ENCODE results near the gene RALGPS1.

Gene RALGPS1

GRCh38 chr9:127233989-127234388 lies 319.4 kb downstream of the RALGPS1 start:
- DNase-seq, result no peak

DNA sequence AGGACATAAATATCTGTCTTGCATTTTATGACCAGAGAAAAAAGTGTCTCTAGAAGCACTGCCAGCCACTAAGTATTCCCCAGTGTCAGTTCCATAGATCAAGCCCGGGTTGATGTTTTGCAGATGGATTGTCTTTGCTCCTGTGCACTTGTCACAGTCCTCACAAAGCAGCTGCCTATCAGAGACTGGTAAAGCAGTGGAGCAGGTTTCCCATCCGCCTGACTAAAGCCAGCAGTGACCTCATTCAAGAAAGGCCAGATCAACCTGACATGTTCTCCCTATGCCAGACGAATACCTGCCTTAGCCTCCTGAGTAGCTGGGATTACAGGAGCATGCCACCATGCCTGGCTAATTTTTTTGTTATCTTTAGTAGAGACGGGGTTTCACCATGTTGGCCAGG lies 323.2 kb downstream of the RALGPS1 start:
- DNase-seq, result no peak

- DNase-seq, result no peak
Observed at GRCh38 chr9:127241354-127241753, 326.8 kb downstream of the RALGPS1 start.

DNA sequence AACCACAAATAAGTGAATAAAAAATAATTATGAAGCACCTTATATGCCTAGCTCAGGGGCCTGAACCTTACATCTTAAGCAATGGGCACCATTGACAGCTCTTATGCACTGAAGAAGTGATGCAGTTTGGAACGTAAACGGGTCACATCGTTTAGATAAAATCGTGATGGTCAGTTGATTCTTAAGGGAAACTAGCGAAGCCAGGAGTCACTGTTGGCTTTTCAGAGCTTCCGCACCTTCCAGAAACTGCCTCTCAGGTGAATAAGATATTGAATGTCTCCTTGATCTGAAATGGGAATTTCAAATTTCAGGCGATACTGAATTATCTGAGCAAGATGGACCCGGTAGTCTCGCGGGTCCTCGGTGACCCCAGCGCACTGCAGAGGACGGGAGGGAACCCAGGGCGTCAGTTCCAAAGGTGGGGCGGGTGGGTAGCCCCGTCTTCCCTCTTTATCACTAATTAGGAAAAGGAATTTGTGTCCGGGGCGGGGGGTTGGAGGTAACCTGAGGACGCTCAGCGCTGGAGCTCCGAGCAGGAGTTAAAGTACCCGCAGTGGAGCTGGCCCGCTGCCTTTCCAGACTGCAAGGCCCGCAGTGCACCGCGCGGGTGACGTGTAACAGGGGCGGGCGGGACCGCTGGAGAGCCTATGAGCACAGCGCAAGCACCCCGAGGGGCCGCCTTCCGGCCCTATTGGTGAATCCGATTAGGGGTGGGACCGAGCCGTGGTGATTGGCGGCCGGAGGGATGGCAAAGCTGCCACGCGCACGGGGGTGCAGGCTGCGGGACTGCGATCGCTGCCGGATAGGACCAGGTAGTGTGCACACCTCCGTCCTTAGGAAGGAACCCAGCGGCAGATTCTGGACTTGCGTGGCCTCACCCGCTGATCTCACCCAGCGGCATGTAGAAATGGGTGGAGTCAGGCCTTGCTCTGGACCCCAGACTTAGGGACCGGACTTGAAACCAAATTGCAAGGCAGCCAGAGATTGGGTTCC lies 330.3 kb downstream of the RALGPS1 start:
- peak; percentile 90 for DNase-seq

DNA sequence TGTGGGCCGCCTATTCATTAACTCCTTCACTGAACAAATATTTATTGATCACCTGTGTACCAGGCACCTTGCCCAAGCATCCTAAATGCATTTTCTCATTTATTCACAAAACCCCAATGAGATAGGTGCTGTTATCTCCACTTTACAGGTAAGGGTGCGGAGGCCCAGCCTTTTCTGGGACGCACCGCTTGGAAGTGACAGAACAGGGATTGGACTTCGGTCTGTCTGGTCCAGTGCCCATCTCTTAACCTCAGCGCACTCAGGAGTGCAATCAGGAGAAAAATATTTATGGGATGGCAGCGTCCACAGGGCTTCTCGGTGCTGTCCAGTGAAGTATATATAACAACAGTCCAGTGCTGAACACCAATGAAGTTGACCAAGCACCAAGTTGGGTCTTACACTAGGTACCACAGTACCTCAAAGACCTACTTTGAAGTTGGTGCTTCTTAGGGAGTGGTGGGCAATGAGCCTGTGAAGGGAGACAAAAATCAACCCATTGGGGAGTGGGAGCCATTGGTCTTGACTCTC lies 331.1 kb downstream of the RALGPS1 start:
- DNase-seq, result no peak

DNA sequence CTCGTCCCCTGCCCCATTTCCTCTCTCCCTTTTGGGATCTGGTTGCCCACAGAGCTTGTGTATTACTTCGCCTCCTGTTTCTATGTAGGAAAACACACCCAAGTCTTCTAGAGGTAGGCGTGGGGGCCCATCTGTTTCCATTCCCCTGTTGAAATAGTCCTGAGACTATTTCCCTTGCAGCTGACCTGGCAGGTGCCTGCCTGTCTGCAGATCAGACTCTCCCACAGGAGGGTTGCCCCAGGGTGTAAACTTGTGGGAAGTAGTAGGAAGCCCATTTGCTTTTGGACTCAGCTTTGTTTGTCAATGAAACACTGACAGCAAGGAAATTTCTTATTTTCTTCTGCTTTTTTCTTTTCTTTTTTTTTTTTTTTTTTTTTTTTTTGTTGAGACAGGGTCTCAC lies 333.7 kb downstream of the RALGPS1 start:
- DNase-seq, result no peak

- DNase-seq, result no peak
Observed at GRCh38 chr9:127249877-127250276, 335.3 kb downstream of the RALGPS1 start.

GRCh38 chr9:127250896-127251391 lies 336.4 kb downstream of the RALGPS1 start:
- DNase-seq, result no peak

GRCh38 chr9:127252410-127253318 lies 338.1 kb downstream of the RALGPS1 start:
- no peak for DNase-seq

GRCh38 chr9:127253446-127253845 lies 338.9 kb downstream of the RALGPS1 start:
- DNase-seq, result no peak

DNA sequence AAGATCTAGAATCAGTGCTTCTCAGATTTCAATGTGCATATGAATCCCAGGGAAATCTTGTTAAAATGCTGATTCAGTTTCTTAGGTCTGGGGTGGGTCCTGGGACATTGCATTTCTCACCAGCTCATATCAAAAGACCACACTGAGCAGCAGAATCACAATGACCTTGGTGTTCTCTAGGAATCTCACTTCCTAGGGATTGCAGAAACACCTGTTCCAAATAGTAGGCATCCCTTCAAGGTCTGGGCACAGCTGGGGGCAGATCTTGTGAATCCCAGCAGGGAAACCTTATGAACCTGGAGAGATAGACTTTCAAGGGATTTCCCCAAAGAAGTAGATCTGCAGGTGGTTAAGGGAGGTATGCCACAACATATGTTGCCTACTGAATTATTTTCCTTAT lies 341.1 kb downstream of the RALGPS1 start:
- DNase-seq, result no peak

DNA sequence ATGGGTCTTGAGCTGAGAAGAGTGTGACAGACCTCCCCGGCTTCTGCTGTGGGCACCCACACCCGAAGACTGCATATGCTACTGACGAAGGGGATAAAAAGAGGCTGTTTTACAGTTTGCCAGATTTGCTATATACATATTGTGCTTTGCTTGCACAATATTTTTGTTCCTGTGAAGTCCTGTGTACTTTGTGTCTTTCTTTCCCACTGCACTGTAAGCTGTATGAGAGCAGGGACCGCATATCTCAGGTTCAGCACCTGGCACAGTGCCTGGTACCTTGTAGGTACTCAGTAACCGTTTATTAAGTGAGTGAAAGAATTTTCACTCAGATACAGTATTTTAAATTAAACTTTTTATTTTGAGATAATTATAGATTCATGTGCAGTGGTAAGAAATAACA lies 341.7 kb downstream of the RALGPS1 start:
- DNase-seq, result no peak

- DNase-seq, result no peak
Observed at GRCh38 chr9:127258606-127259471, 344.3 kb downstream of the RALGPS1 start.

DNA sequence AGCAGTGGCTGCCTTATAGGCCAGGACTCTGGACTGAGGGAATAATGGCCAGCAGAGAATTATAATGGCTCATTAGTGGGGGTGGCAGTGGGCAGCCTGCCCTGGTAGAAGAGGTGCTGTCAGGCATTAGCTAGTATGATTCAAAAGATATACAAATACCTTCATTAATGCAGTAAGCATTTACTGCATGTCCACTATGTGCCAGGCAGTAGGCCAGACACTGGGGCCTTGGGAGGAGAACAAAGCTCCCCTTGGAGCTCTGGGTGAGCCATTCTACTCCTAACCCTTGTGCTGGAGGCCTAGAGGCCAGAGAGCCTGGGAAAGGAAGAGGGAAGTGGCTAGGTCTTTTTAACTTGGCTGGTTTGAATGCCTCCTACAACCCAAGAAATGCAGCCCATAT lies 348.0 kb downstream of the RALGPS1 start:
- DNase-seq, result no peak

GRCh38 chr9:127263237-127263636 lies 348.7 kb downstream of the RALGPS1 start:
- DNase-seq, result no peak

GRCh38 chr9:127263664-127264063 lies 349.1 kb downstream of the RALGPS1 start:
- DNase-seq, result no peak

DNA sequence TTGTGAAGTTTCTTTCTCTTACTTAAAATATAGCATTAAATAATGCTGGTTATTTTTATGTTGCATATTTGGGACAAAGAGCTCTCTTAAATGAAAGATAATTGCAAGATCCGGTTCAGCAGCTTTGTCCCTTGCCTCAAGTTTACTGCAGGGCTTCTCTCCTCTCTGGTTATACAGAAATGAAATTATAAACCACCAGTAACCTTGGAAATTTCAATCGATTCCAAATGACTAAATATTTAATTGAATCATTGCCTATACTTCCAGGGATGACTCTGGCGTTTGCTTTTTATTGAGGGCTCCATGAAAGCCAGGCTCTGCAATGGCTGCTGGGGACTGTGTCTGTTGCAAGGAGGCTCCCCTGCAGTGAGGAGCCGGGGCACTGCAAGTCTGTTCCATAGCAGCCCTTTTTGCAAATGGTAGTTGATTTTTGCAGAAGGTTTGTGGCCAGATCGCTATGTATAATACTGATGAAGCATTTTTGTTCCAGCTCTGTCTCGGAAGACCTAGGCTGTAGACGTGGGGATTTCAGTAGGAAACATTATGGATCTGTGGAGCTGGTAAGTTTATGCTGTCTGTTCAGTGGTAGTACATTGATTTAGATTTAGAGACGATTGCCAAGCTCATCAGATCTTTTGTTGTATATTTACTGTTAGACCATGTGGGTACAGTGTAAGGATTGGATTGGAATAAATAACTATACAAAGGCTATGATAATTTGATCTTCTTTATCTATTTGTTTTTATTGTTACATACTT lies 350.1 kb downstream of the RALGPS1 start, which contains the start of gene GARNL3:
Gene GARNL3, plus strand, starts transcription at position 313 of the 758 bp plus-strand sequence. Its CDS starts 104 bp downstream, at position 417.
- DNase-seq, result no peak

GRCh38 chr9:127267793-127268525 lies 353.4 kb downstream of the RALGPS1 start:
- DNase-seq, result no peak

- no peak for DNase-seq
Observed at GRCh38 chr9:127269449-127269848, 354.9 kb downstream of the RALGPS1 start.
